ENCODE measurements around the gene BOLL.
"Not testable (repeated sequence)": the region's sequence is repeated elsewhere in the genome, so short reads cannot be mapped to it uniquely, and the experiment has no call there.

Gene BOLL

DNA sequence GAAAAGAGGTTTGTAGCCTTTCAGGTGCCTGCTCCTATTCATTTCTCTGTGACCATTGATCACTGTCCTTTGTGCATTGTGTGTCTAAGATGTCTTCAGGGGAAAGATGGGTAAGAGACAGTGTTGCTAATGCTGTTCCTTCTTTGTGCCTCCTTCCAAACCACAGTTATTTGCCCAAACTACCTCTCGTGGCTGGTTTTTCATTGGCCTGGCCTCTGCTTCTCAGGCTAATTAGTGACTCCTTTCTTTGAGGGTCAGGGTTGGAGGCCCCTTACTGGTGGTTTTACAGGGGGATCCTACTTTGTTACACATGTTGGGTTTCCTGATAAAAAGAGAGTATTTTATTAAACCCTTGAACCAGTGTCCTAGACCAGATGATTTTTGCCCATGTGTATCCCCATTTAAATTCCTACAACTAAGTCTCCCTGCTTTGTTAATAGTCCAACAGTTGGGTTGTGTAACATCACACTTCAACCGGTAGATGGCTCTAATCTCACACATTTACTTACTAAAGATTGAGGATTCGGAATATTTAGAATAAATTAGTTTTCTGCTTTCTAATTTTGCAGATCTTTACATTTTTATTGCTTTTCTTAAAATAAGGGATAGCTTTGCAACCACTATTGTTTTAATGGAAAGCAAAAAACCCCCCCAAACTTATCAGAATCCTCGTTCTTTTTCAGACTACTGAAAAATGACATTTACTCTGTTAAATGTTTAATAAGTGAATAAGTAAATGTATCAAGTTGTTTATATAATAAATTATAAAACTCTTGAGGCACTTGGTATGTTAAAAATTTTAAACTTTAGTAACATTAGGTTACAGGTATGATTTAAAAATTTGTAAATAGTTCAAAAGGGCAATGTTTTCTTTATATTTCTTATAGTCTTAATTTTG lies 77.6 kb downstream of the BOLL start:
- in situ Hi-C loops (cut with MboI; ENCODE audit: low sequenced_read_pairs) = no loop called here

DNA sequence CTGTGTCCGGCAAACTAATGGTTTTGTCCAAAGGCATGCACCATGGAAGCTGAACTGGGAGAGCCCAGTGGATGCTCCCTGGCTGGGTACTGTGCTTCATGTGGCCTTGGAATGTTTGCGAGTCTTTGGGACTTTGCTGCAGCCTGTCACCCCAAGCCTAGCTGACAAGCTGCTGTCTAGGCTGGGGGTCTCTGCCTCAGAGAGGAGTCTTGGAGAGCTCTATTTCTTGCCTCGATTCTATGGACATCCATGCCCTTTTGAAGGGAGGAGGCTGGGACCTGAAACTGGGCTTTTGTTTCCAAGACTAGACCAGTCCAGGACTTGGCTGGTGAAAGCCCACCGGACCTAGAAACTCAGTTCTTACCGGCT lies 78.3 kb downstream of the BOLL start:
- in situ Hi-C loops (cut with MboI; ENCODE audit: low sequenced_read_pairs) = no loop called here

DNA sequence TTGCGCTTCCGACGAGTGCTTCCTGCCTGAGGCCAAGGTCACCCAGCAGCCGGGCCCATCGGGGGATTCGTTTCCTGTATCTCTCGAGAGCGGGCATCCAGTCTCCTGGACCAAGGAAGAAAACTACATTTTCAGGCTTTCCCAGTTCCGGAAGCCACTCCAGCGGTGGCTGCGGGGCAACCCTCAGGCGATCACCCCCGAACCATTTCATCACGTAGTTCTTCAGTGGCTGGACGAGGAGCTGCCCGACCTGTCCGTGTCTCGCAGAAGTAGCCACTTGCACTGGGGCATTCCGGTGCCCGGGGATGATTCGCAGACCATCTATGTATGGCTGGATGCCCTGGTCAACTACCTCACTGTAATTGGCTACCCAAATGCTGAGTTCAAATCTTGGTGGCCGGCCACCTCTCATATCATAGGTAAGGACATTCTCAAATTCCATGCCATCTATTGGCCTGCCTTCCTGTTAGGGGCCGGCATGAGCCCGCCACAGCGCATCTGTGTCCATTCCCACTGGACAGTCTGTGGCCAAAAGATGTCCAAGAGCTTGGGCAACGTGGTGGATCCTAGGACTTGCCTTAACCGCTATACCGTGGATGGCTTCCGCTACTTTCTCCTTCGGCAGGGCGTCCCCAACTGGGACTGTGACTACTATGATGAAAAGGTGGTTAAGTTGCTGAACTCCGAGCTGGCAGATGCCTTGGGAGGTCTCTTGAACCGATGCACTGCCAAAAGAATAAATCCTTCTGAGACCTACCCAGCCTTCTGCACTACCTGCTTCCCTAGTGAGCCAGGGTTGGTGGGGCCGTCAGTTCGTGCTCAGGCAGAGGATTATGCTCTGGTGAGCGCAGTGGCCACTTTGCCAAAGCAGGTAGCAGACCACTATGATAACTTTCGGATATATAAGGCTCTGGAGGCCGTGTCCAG lies 78.9 kb downstream of the BOLL start:
- in situ Hi-C loops (cut with MboI; ENCODE audit: low sequenced_read_pairs) = no loop called here

DNA sequence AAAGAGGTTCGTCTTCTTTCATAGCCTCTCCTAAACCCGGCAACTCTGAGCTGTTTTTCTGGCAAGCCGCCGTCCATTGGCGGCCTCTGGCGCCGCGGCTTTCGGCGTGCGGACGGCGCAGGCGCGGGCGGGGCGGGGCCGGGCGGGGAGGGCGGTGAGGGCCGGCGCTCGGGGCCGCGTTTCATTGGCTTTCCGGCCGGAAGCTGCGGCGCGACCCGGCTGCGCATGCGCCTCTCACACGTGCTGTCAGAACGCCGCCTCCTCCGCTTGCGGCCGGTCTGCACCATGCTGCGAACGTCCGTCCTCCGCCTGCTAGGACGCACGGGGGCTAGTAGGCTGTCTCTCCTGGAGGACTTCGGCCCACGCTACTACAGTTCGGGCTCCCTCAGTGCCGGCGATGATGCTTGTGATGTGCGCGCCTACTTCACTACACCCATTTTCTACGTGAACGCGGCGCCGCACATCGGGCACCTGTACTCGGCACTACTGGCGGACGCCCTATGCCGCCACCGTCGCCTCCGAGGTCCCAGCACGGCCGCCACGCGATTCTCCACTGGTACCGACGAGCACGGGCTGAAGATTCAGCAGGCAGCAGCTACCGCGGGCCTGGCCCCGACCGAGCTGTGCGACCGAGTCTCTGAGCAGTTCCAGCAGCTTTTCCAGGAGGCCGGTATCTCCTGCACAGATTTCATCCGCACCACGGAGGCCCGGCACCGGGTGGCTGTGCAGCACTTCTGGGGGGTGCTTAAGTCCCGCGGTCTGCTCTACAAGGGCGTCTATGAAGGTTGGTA lies 79.8 kb downstream of the BOLL start, which contains the start of gene MARS2:
MARS2 (plus strand) TSS at position 249 of the 791 bp plus-strand sequence; CDS start at position 286, 37 bp downstream.
- in situ Hi-C loops (cut with MboI; ENCODE audit: low sequenced_read_pairs) = no loop called here

DNA sequence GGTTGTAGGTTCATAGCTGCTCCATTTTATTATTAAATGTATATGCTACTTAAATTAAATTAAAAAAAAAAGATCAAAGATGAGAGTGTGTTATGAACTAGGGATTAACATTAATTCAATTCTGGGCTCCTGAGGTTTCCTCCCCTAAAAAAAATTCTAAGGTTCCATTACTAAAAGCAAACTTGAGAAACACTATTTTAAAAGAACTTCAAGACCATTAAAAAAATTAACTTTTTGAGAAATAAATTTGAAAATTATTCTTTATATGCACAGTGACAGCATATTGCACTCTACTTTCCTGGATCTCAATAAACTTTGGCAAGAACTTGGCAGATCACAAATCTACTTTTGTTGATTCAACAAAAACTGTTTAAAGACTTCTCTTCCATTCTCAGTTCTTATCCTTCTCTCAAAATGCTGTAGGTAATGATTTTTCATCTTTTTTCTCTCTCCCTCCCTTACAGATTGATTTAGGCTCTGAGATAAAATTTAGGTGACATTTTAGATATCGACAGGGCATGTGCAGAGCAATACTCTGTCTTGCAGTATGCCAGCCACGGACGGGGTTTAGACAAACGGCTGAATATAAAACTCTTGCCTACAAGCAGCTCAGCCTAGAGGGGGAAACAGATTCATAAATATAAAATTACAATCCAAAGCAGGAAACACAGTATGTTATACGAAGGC lies 80.5 kb downstream of the BOLL start:
- in situ Hi-C loops (cut with MboI; ENCODE audit: low sequenced_read_pairs) = no loop called here

DNA sequence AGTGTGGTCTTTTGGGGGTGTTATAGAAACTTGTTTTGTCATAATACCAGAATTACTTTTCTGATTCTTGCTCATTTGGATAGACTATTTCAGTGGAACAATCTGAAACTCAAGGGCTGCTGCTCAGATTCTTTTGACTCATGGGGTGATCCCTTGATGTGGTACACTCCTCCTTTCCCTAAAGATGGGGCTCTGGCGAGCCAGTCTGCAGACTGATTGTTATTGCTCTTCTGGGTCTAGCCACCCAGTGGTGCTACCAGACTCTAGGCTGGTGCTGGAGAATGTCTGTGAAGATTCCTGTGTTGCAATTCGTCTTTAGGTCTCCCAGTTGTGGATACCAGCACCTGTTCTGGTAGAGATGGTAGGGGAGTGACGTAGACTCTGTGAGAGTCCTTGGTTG lies 84.2 kb downstream of the BOLL start:
- in situ Hi-C loops (cut with MboI; ENCODE audit: low sequenced_read_pairs) = no loop called here

DNA sequence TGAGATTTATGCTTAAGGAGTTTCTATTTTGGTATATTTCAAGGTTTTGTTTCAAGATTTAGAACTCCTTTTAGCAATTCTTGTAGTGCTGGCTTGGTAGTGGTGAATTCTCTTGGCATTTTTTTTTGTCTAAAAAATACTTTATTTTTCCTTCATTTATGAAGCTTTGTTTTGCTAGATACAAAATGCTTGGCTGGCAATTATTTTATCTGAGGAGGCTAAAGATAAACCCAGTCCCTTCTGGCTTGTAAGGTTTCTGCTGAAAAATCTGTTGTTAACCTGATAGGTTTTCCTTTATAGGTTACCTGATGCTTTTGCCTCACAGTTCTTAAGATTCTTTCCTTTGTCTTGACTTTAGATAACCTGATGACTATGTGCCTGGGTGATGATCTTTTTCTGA lies 85.4 kb downstream of the BOLL start:
- in situ Hi-C loops (cut with MboI; ENCODE audit: low sequenced_read_pairs) = not testable (repeated sequence)

DNA sequence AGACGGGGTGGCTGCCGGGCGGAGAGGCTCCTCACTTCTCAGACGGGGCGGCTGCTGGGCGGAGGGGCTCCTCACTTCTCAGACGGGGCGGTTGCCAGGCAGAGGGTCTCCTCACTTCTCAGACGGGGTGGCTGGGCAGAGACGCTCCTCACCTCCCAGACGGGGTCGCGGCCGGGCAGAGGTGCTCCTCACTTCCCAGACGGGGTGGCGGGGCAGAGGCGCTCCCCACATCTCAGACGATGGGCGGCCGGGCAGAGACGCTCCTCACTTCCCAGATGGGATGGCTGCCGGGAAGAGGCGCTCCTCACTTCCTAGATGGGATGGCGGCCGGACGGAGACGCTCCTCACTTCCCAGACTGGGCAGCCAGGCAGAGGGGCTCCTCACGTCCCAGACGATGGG lies 88.5 kb downstream of the BOLL start:
- in situ Hi-C loops (cut with MboI; ENCODE audit: low sequenced_read_pairs) = not testable (repeated sequence)

DNA sequence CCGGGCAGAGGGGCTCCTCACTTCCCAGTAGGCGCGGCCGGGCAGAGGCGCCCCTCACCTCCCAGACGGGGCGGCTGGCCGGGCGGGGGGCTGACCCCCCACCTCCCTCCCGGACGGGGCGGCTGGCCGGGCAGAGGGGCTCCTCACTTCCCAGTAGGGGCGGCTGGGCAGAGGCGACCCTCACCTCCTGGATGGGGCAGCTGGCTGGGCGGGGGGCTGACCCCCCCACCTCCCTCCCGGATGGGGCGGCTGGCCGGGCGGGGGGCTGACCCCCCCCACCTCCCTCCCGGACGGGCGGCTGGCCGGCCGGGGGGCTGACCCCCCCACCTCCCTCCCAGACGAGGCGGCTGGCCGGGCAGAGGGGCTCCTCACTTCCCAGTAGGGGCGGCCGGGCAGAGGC lies 89.1 kb downstream of the BOLL start:
- in situ Hi-C loops (cut with MboI; ENCODE audit: low sequenced_read_pairs) = not testable (repeated sequence)

DNA sequence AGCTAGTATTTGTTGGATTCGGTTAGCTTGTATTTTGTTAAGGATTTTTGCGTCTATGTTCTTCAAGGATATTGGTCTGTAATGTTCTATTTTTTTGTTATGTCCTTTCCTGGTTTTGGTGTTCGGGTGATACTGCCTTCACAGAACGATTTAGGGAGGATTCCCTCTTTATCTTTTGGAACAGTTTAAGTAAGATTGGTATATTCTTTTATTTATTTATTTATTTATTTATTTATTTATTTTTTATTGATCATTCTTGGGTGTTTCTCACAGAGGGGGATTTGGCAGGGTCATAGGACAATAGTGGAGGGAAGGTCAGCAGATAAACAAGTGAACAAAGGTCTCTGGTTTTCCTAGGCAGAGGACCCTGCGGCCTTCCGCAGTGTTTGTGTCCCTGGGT lies 89.9 kb downstream of the BOLL start:
- in situ Hi-C loops (cut with MboI; ENCODE audit: low sequenced_read_pairs) = not testable (repeated sequence)

DNA sequence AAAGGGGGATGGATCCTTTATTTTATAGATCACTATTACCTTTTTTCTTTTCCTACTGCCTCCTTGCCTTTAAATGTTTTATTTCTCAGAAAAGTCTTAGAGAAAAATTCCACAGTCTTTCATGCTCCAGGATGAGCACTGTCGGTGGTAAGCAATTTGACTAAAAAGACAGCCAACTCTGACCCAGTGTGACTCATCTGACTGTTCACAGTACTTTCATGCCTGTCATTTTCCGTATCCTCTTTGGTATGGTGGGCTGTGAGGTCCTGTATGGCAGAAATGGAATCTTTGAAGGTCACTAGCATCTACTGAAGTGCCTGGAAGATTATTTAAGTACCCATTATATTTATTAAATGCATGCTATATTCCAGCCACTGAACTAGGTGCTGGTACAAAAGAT lies 107.6 kb downstream of the BOLL start:
- in situ Hi-C loops (cut with MboI; ENCODE audit: low sequenced_read_pairs) = no loop called here

DNA sequence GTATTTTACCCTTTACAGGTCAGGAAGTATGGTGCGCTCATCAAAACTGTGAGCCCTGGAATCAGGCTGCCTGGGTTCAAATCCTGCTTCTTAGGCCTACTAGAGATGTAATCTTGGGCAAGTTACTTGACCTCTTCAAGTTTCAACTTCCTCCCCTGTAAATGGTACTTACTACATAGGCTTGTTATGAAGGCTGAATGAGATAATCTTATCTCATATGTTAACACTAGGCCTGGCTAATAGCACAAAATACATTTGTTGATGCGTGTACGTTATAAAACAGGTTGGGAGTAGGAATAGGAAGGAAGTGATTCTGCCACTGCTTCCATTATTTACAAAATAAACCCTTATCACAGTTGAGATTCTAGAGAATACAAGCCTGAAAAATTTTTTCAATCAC lies 108.1 kb downstream of the BOLL start:
- in situ Hi-C loops (cut with MboI; ENCODE audit: low sequenced_read_pairs) = no loop called here
